HCT116 (cell line): ENCODE measurements around the gene MCRS1. TPM values are rescaled to one million over a fixed set of nuclear protein-coding genes. Genes with fewer than 3 reads are reported as not detected.

Source experiments
- ATAC-seq: fragments of 200-7000 bp; cut with Tn5 transposase; 2 replicates; pipeline ENCODE4 v1.9.1; 2020; ENCODE audit warnings: mild to moderate bottlenecking, moderate library complexity
- BruUV-seq: library from RNA; stranded (reverse); fragments of 400-500 nt; replicated peaks from 2 replicates; lab custom pipeline; 2021; lab: Mats Ljungman, UMichigan
- CTCF ChIA-PET: fragments of 300-600 bp; sonication (Branson Sonifier 250); formaldehyde crosslinking; loops from one replicate; lab custom pipeline; 2021; ENCODE audit warnings: antibody characterized with exemption; lab: Charles Lee
- POLR2A ChIA-PET: fragments of 300-600, 350-600 bp; sonication (Branson Sonifier 250); formaldehyde crosslinking; loops from one replicate; lab custom pipeline; 2021; ENCODE audit warnings: antibody characterized with exemption; lab: Charles Lee
- RAD21 ChIA-PET, 2 experiments: fragments of 300-600 bp; sonication (Branson Sonifier 250); formaldehyde crosslinking; loops; one replicate each; lab custom pipeline; 2023; ENCODE audit warnings: low total read pairs in 2 of 2; ENCODE audit not compliant: uncharacterized antibody in 2 of 2, unreplicated experiment in 2 of 2, low non-redundant PET in 1 of 2; lab: Charles Lee
- DNase-seq: peaks from one replicate; pipeline ENCODE4 v3.0.0-alpha.2; 2010; ENCODE audit warnings: low read depth, low spot score
- H2AFZ ChIP-seq: fragments of 200-600 bp; shearing (Covaris generic), sonication (generic); 2 replicates; pipeline ENCODE4 v1.6.1; 2017; ENCODE audit warnings: low read depth, mixed run types, mixed read lengths, antibody characterized with exemption, low read length; ENCODE audit not compliant: poor library complexity, severe bottlenecking
- H3K27ac ChIP-seq: 2 replicates; pipeline ENCODE4 v1.5.1; 2012; ENCODE audit warnings: low read depth, low read length
- H3K27me3 ChIP-seq: fragments of 200-600 bp; sonication (generic); 2 replicates; pipeline ENCODE4 v1.6.1; 2016; ENCODE audit warnings: mixed run types, low read length, mixed read lengths; ENCODE audit not compliant: insufficient read depth
- H3K36me3 ChIP-seq, 2 experiments: fragments of 200-500 bp in 1 of 2; fragments of 200-600 bp in 1 of 2; sonication (Bioruptor generic) in 1 of 2; sonication (generic) in 1 of 2; 2 replicates each; pipeline versions ENCODE4 v1.5.1 to v1.6.1; 2014 to 2016; ENCODE audit warnings: low read length in 2 of 2, inconsistent platforms in 1 of 2, mixed read lengths in 1 of 2, mixed run types in 1 of 2; ENCODE audit not compliant: insufficient read depth in 2 of 2, control insufficient read depth in 1 of 2
- H3K4me1 ChIP-seq, 2 experiments: fragments of 200-600 bp in 1 of 2; sonication (generic) in 1 of 2; 2 replicates each; pipeline versions ENCODE4 v1.5.1 to v1.6.1; 2012 to 2017; ENCODE audit warnings: low read length in 2 of 2, inconsistent platforms in 1 of 2, mild to moderate bottlenecking in 1 of 2, mixed read lengths in 1 of 2, mixed run types in 1 of 2, moderate library complexity in 1 of 2; ENCODE audit not compliant: insufficient read depth in 2 of 2, control insufficient read depth in 1 of 2
- H3K4me2 ChIP-seq: fragments of 200-600 bp; sonication (generic); 2 replicates; pipeline ENCODE4 v1.6.1; 2017; ENCODE audit warnings: mixed run types, low read length, mixed read lengths
- H3K4me3 ChIP-seq, 2 experiments: fragments of 200-600 bp in 1 of 2; sonication (generic) in 1 of 2; replicated peaks in 1 of 2; 2 replicates each; pipeline ENCODE4 v1.5.1; 2011 to 2016; ENCODE audit warnings: low read length in 2 of 2, control low read depth in 1 of 2, low read depth in 1 of 2, mild to moderate bottlenecking in 1 of 2, mixed read lengths in 1 of 2, mixed run types in 1 of 2
- H3K79me2 ChIP-seq: fragments of 200-600 bp; sonication (generic); 2 replicates; pipeline ENCODE4 v1.6.1; 2017; ENCODE audit warnings: mild to moderate bottlenecking, mixed run types, low read length, moderate library complexity, mixed read lengths; ENCODE audit not compliant: insufficient read depth
- H3K9ac ChIP-seq: fragments of 200-600 bp; sonication (generic); 2 replicates; pipeline ENCODE4 v1.6.1; 2016; ENCODE audit warnings: low read length, mixed read lengths
- H3K9me2 ChIP-seq: fragments of 200-600 bp; sonication (generic), shearing (Covaris generic); 2 replicates; pipeline ENCODE4 v1.6.1; 2017; ENCODE audit warnings: mixed run types, mild to moderate bottlenecking, moderate library complexity; ENCODE audit not compliant: insufficient read depth
- H3K9me3 ChIP-seq, 2 experiments: fragments of 200-500 bp in 1 of 2; fragments of 200-600 bp in 1 of 2; sonication (Bioruptor generic) in 1 of 2; sonication (generic) in 1 of 2; 2 replicates each; pipeline ENCODE4 v1.6.1; 2014 to 2017; ENCODE audit warnings: low read length in 2 of 2, mixed read lengths in 2 of 2, inconsistent platforms in 1 of 2, low read depth in 1 of 2, mild to moderate bottlenecking in 1 of 2, mixed run types in 1 of 2, moderate library complexity in 1 of 2; ENCODE audit not compliant: control insufficient read depth in 1 of 2, insufficient read depth in 1 of 2
- H4K20me1 ChIP-seq: fragments of 200-600 bp; sonication (generic), shearing (Covaris generic); 2 replicates; pipeline ENCODE4 v1.6.1; 2017; ENCODE audit warnings: mixed run types, mild to moderate bottlenecking, moderate library complexity; ENCODE audit not compliant: insufficient read depth
- CBX3 ChIP-seq: IDR thresholded peaks from 2 replicates; pipeline ENCODE4 v1.6.1; 2012; ENCODE audit warnings: low read depth
- CEBPB ChIP-seq: IDR thresholded peaks from 2 replicates; pipeline ENCODE4 v1.6.1; 2012; ENCODE audit warnings: low read depth
- EGR1 ChIP-seq: IDR thresholded peaks from 2 replicates; pipeline ENCODE4 v1.6.1; 2012; ENCODE audit warnings: low read depth
- ELF1 ChIP-seq: IDR thresholded peaks from 2 replicates; pipeline ENCODE4 v1.6.1; 2012; ENCODE audit warnings: low read depth, borderline replicate concordance
- EZH2phosphoT487 ChIP-seq: fragments of 200-600 bp; IDR thresholded peaks from 2 replicates; pipeline ENCODE4 v1.6.1; 2018; ENCODE audit warnings: antibody characterized with exemption, borderline replicate concordance
- FOSL1 ChIP-seq: IDR thresholded peaks from 2 replicates; pipeline ENCODE4 v1.6.1; 2012; ENCODE audit warnings: low read depth
- POLR2A ChIP-seq: IDR thresholded peaks from 2 replicates; pipeline ENCODE4 v1.7.0; 2011; ENCODE audit warnings: borderline replicate concordance; ENCODE audit not compliant: insufficient read depth, insufficient read length; ENCODE audit errors: extremely low read depth
- SP1 ChIP-seq: IDR thresholded peaks from 2 replicates; pipeline ENCODE4 v1.6.1; 2012; ENCODE audit warnings: low read depth
- YY1 ChIP-seq: IDR thresholded peaks from 2 replicates; pipeline ENCODE4 v1.6.1; 2011; ENCODE audit warnings: low read length, low read depth, moderate library complexity, mild to moderate bottlenecking; ENCODE audit not compliant: insufficient replicate concordance; ENCODE audit errors: extremely low read depth
- ZFX ChIP-seq: fragments of 450-650 bp; IDR thresholded peaks from 2 replicates; pipeline ENCODE4 v1.6.1; 2017
- ZNF274 ChIP-seq: fragments of 200-500 bp; sonication (Bioruptor generic); IDR thresholded peaks from 2 replicates; pipeline ENCODE4 v1.6.1; 2014; ENCODE audit warnings: mild to moderate bottlenecking, low read depth, low read length, inconsistent platforms
- intact Hi-C: fragments of 100-400 bp; cut with micrococcal nuclease; formaldehyde crosslinking; loops from 2 replicates; pipeline ENCODE4 v1.10.0; 2022
- total RNA-seq: library from RNA; stranded (reverse); gene quantifications from one replicate; pipeline ENCODE4 v1.2.1, GENCODE V29; 2021; ENCODE audit not compliant: unreplicated experiment
- TF ChIP-seq, protein P1 (sequence below): IDR thresholded peaks from 2 replicates; pipeline ENCODE4 v1.6.1; 2011; ENCODE audit warnings: mild to moderate bottlenecking, low read length, moderate library complexity; ENCODE audit not compliant: insufficient replicate concordance; ENCODE audit errors: extremely low read depth
- TF ChIP-seq, protein P2 (sequence below): IDR thresholded peaks from 2 replicates; pipeline ENCODE4 v1.6.1; 2012

The MCRS1 gene
- total RNA-seq, 1 experiment from 2014 or later, result 91.9 TPM

DNA sequence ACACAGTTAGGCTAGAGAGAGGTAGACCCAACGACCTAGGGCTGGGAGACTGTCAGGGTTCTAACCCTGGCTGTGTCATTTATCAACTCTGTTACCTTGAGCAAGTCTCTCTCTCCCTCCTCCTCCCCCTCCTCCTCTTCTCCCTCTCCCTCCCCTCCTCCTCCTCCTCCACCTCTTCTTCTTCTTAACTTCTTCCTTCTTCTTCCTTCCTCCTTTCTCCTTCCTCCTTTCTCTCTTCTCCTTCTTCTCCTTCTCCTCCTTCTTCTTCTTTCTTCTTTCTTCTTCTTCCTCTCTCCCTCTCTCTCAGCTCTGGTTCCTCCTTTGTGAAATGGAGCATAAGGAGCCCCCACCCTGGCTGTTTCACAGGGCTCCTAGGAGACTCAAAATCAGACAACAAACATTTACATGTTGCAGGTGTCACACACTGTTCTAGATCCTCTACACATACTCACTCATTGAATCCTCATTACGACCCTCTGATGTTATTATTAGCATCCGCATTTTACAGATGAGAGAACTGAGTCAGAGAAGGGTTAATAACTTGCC, 31.3 kb downstream of the MCRS1 start:
- intact Hi-C loops, result no loop called here
- POLR2A ChIA-PET, result interaction anchor here (0.8 kb wide), 1 partner anchor 32 kb away, joined by 3 read pairs; no protein-coding TSS in a partner anchor

More for the DNA sequence above, 31.3 kb downstream of the MCRS1 start:
- no TSS peak for BruUV-seq
- Histone ChIP-seq H4K20me1 (no peaks in the 10 kb centered on the region), H3K79me2 (peaks cover 16% of the 10 kb centered on the region), H3K4me1 (peaks cover 40 to 53% of the 10 kb centered on the region in 2 experiments), H3K27me3 (no peaks in the 10 kb centered on the region), H3K27ac (peak overlapping the region; percentile 44), H3K9me2 (no peaks in the 10 kb centered on the region), H3K4me2 (peak overlapping the region; percentile 49), H2AFZ (no peak overlapping the region), H3K36me3 (no peaks in the 10 kb centered on the region; a peak in 1 of 4 replicates), H3K9me3 (no peaks in the 10 kb centered on the region), H3K9ac (peak overlapping the region; percentile 5; the same call in 1 of the 2 replicates), H3K4me3 (no peak overlapping the region)
- ChIA-PET RAD21 (no interaction called here), CTCF (interaction anchor here (1.1 to 1.3 kb wide), 3 partner anchors 22 to 195 kb away, joined by 3 to 5 read pairs (median 5); no protein-coding TSS in a partner anchor)
- ATAC-seq (no peak), DNase-seq (no peak)
- TF ChIP-seq YY1 (no peak), ZNF274 (no peak), SP1 (no peak), FOSL1 (no peak), ZFX (no peak), CBX3 (no peak), CEBPB (no peak), EZH2phosphoT487 (no peak), POLR2A (no peak), EGR1 (no peak), ELF1 (no peak)
- TF ChIP-seq, protein P1, sequence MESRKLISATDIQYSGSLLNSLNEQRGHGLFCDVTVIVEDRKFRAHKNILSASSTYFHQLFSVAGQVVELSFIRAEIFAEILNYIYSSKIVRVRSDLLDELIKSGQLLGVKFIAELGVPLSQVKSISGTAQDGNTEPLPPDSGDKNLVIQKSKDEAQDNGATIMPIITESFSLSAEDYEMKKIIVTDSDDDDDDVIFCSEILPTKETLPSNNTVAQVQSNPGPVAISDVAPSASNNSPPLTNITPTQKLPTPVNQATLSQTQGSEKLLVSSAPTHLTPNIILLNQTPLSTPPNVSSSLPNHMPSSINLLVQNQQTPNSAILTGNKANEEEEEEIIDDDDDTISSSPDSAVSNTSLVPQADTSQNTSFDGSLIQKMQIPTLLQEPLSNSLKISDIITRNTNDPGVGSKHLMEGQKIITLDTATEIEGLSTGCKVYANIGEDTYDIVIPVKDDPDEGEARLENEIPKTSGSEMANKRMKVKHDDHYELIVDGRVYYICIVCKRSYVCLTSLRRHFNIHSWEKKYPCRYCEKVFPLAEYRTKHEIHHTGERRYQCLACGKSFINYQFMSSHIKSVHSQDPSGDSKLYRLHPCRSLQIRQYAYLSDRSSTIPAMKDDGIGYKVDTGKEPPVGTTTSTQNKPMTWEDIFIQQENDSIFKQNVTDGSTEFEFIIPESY, result no peak
- TF ChIP-seq, protein P2, sequence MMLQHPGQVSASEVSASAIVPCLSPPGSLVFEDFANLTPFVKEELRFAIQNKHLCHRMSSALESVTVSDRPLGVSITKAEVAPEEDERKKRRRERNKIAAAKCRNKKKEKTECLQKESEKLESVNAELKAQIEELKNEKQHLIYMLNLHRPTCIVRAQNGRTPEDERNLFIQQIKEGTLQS, result no peak
